ENCODE data around the gene YDJC. TPM values are rescaled to one million over a fixed set of nuclear protein-coding genes. Genes with fewer than 3 reads are reported as not detected.

Gene YDJC
- total RNA-seq, 1 experiment from 2014 or later = 79.4 TPM

DNA sequence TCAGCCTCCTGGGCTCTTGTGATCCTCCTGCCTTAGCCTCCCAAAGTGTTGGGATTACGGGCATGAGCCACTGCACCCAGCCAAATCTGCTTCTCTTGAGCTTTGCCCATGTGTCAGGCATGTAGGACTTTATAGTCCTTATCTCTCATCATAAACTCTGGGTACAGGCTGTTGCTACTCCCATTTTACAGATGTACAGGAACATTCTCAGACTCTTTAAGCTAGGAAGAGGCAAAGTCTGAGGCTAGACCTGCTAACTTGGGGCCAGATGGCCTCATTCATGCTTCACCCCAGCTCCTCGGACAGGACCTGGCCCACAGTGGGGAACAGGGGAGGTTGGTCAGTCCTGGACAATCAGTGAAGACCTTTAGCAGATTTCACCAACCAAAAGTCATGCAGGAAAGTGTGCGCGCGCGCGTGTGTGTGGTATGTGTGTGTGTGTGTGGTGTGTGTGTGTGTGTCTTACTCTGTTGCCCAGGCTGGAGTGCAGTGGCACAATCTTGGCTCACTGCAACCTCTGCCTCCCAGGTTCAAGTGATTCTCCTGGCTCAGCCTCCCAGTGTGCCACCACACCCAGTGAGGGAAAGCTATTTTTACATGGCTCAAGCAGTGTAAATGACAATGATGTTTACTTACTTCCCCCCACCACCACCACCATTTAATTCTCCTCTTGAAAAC, 23.8 kb downstream of the YDJC start:
- H3K79me2 ChIP-seq (ENCODE audit: low read length) = peaks cover 84% of the 10 kb centered on the region
- no peaks in the 10 kb centered on the region for H3K9me3 ChIP-seq (ENCODE audit: low read length)
- no peak overlapping the region for H2AFZ ChIP-seq (ENCODE audit: low read length)
- TF ChIP-seq, protein P1, sequence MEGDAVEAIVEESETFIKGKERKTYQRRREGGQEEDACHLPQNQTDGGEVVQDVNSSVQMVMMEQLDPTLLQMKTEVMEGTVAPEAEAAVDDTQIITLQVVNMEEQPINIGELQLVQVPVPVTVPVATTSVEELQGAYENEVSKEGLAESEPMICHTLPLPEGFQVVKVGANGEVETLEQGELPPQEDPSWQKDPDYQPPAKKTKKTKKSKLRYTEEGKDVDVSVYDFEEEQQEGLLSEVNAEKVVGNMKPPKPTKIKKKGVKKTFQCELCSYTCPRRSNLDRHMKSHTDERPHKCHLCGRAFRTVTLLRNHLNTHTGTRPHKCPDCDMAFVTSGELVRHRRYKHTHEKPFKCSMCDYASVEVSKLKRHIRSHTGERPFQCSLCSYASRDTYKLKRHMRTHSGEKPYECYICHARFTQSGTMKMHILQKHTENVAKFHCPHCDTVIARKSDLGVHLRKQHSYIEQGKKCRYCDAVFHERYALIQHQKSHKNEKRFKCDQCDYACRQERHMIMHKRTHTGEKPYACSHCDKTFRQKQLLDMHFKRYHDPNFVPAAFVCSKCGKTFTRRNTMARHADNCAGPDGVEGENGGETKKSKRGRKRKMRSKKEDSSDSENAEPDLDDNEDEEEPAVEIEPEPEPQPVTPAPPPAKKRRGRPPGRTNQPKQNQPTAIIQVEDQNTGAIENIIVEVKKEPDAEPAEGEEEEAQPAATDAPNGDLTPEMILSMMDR (conservative IDR thresholded peaks at IDR 0.05; ENCODE audit: low read depth, low read length) = no peak
- no peak for TF ChIP-seq EZH2 (IDR thresholded peaks at IDR 0.05; ENCODE audit: low read length, unreplicated experiment)
- TF ChIP-seq EZH2phosphoT487 (IDR thresholded peaks at IDR 0.05; ENCODE audit: borderline replicate concordance, low read length) = no peak
- no peak overlapping the region for H3K4me2 ChIP-seq (ENCODE audit: low read length)
- no peak overlapping the region for H3K4me3 ChIP-seq (ENCODE audit: low read length)
- POLR2A ChIA-PET (ENCODE audit: unreplicated experiment) = no interaction called here
- 0 out of 2 replicates have a peak, but pooled peaks cover 2% of the 10 kb centered on the region for H3K36me3 ChIP-seq (ENCODE audit: low read depth, low read length)
- no TSS peak for BruUV-seq (replicated peaks)
- H3K27me3 ChIP-seq (ENCODE audit: low read length) = no peaks in the 10 kb centered on the region
- no peaks in the 10 kb centered on the region for H3K9me2 ChIP-seq (replicated peaks; ENCODE audit: low read length)
- ATAC-seq (no peak), DNase-seq (no peak)
- intact Hi-C loops (cut with micrococcal nuclease) = no loop called here
- CTCF ChIA-PET = no interaction called here
- no peaks in the 10 kb centered on the region for H3F3A ChIP-seq (ENCODE audit: low read length, unreplicated experiment)
- no peak overlapping the region for H3K9ac ChIP-seq (ENCODE audit: low read length)
- H4K20me1 ChIP-seq (ENCODE audit: low read length) = peaks cover 12% of the 10 kb centered on the region; the same call in 1 of the 2 replicates
- no peaks in the 10 kb centered on the region for H3K4me1 ChIP-seq (ENCODE audit: insufficient read depth, low read length)
- no peak overlapping the region for H3K27ac ChIP-seq (ENCODE audit: low read length)

DNA sequence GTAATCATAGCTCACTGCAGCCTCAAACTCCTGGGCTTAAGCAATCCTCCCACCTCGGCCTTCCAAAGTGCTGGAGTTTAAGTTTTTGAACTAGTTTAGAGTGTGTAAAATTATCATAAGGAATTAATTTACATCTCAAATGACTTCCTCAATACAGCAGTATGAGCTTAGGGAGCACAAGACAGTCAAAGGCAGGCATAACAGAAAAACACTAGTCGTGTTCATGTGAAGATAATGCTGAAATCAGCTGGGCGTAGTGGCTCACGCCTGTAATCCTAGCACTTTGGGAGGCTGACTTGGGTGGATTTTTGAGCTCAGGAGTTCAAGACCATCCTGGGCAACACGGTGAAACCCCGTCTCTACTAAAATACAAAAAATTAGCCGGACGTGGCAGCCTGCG, 25.8 kb downstream of the YDJC start:
- no peak overlapping the region for H3K4me3 ChIP-seq (ENCODE audit: low read length)
- DNase-seq = no peak
- H3F3A ChIP-seq (ENCODE audit: low read length, unreplicated experiment) = no peaks in the 10 kb centered on the region
- H3K4me1 ChIP-seq (ENCODE audit: insufficient read depth, low read length) = no peaks in the 10 kb centered on the region
- POLR2A ChIA-PET (ENCODE audit: unreplicated experiment) = no interaction called here
- no peak overlapping the region for H3K4me2 ChIP-seq (ENCODE audit: low read length)
- no peak for ATAC-seq
- H3K9ac ChIP-seq (ENCODE audit: low read length) = no peak overlapping the region
- no peaks in the 10 kb centered on the region for H3K9me3 ChIP-seq (ENCODE audit: low read length)
- no peak overlapping the region for H2AFZ ChIP-seq (ENCODE audit: low read length)
- intact Hi-C loops (cut with micrococcal nuclease) = no loop called here
- TF ChIP-seq EZH2phosphoT487 (IDR thresholded peaks at IDR 0.05; ENCODE audit: borderline replicate concordance, low read length) = no peak
- no peaks in the 10 kb centered on the region for H3K27me3 ChIP-seq (ENCODE audit: low read length)
- H3K79me2 ChIP-seq (ENCODE audit: low read length) = peaks cover 88% of the 10 kb centered on the region
- no peak overlapping the region for H3K27ac ChIP-seq (ENCODE audit: low read length)
- no peaks in the 10 kb centered on the region for H3K9me2 ChIP-seq (replicated peaks; ENCODE audit: low read length)
- no peaks in the 10 kb centered on the region for H3K36me3 ChIP-seq (ENCODE audit: low read depth, low read length)
- BruUV-seq (replicated peaks) = no TSS peak
- H4K20me1 ChIP-seq (ENCODE audit: low read length) = peaks cover 12% of the 10 kb centered on the region; the same call in 1 of the 2 replicates
- CTCF ChIA-PET = no interaction called here

DNA sequence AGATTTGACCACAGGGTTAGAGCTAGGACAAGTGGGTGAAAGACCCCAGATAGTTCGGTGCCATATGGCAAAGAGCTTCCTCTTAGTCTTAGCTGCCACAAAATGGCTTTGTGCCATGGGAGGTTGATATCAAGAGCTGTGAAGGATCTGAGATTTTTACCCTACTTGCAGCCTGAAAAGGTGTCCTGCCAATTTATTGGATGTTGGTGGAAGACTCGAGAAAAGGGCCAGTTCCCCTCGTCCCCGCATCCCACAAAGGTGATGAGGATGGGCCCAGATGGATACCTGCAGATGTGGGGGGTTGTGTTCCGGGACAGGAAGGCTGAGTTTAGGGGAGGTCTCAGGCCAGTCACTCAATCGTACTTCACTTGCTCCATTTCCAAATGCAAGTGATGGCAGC, 27.2 kb downstream of the YDJC start:
- Histone ChIP-seq H3K4me3 (ENCODE audit: low read length) (no peak overlapping the region), H3K4me1 (ENCODE audit: insufficient read depth, low read length) (no peaks in the 10 kb centered on the region), H3K79me2 (ENCODE audit: low read length) (peaks cover 91% of the 10 kb centered on the region), H3F3A (ENCODE audit: low read length, unreplicated experiment) (no peaks in the 10 kb centered on the region), H3K9me3 (ENCODE audit: low read length) (no peaks in the 10 kb centered on the region), H4K20me1 (ENCODE audit: low read length) (peaks cover 12% of the 10 kb centered on the region; the same call in 1 of the 2 replicates), H3K27ac (ENCODE audit: low read length) (no peak overlapping the region), H2AFZ (ENCODE audit: low read length) (no peak overlapping the region), H3K27me3 (ENCODE audit: low read length) (no peaks in the 10 kb centered on the region), H3K4me2 (ENCODE audit: low read length) (no peak overlapping the region), H3K9me2 (replicated peaks; ENCODE audit: low read length) (no peaks in the 10 kb centered on the region), H3K36me3 (ENCODE audit: low read depth, low read length) (no peaks in the 10 kb centered on the region), H3K9ac (ENCODE audit: low read length) (no peak overlapping the region)
- BruUV-seq (replicated peaks) = no TSS peak
- DNase-seq (no peak), ATAC-seq (no peak)
- POLR2A ChIA-PET (ENCODE audit: unreplicated experiment) = no interaction called here
- intact Hi-C loops (cut with micrococcal nuclease) = no loop called here
- CTCF ChIA-PET = no interaction called here
- TF ChIP-seq EZH2 (IDR thresholded peaks at IDR 0.05; ENCODE audit: low read length, unreplicated experiment) (no peak), EZH2phosphoT487 (IDR thresholded peaks at IDR 0.05; ENCODE audit: borderline replicate concordance, low read length) (no peak)
- TF ChIP-seq, protein P1 (conservative IDR thresholded peaks at IDR 0.05; ENCODE audit: low read depth, low read length) = no peak
